ENCODE data around the gene SPON1. TPM values are rescaled to one million over a fixed set of nuclear protein-coding genes. Genes with fewer than 3 reads are reported as not detected.

Gene SPON1
- total and polyA plus RNA-seq, 2 experiments from 2014 or later = 2.9 to 6.4 TPM

DNA sequence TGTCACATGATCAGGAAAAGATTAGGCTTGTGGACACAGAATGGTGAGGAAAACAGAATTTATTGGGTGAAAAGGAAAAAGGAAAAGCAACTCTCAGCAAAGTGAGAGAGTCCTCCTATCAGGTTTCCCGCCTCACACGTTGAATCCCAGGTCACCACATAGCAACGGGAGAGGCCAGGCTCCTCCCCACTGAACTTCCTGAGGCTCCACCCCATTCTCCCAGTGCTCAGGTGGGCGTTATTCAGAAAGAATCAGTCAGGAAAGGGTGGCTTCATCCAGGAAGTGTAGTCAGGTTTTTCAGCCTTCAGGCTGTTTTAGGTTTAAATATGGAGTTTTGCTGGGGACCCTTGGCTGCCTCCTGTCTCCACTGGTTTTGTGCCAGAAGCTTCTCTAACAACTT lies 66.9 kb downstream of the SPON1 start:
- Mint-ChIP-seq H3K4me3 (no peak overlapping the region), H3K36me3 (ENCODE audit: low read depth) (no peaks in the 10 kb centered on the region), H3K27me3 (ENCODE audit: insufficient read depth, low read depth, poor library complexity) (peaks cover 3% of the 10 kb centered on the region), H3K27ac (no peak overlapping the region), H3K9me3 (no peaks in the 10 kb centered on the region), H3K4me1 (peaks cover 12% of the 10 kb centered on the region; the same call in 2 of the 3 replicates)
- no peak overlapping the region for H3K4me2 ChIP-seq
- no peaks in the 10 kb centered on the region for H3K36me3 ChIP-seq (ENCODE audit: insufficient read depth)
- no peak for TF ChIP-seq NANOG (IDR thresholded peaks at IDR 0.05; ENCODE audit: borderline replicate concordance)
- no peak for TF ChIP-seq JUNB (IDR thresholded peaks at IDR 0.05; ENCODE audit: unreplicated experiment)
- TF ChIP-seq ZNF331 (CRISPR knock-in tag; IDR thresholded peaks at IDR 0.05; ENCODE audit: low read depth) = no peak
- TF ChIP-seq POLR2AphosphoS5 (IDR thresholded peaks at IDR 0.05; ENCODE audit: low read depth) = no peak
- TF ChIP-seq CTCF (conservative IDR thresholded peaks at IDR 0.05; ENCODE audit: low read depth in 2 of 2) = no peak
- no peak for TF ChIP-seq REST (IDR thresholded peaks at IDR 0.05; ENCODE audit: unreplicated experiment)
- no peak for TF ChIP-seq CREB1 (CRISPR knock-in tag; IDR thresholded peaks at IDR 0.05; ENCODE audit: low read depth)
- TF ChIP-seq STAT1 (IDR thresholded peaks at IDR 0.05; ENCODE audit: unreplicated experiment) = no peak
- DNase-seq (ENCODE audit: low spot score) (peak; percentile 83), ATAC-seq (peak; percentile 95)
- no peaks in the 10 kb centered on the region for H3K27me3 ChIP-seq (ENCODE audit: insufficient read depth)
- no peaks in the 10 kb centered on the region for H3K79me2 ChIP-seq (replicated peaks; ENCODE audit: insufficient read depth)
- H3F3A ChIP-seq (replicated peaks; ENCODE audit: low read depth) = no peaks in the 10 kb centered on the region
- no peaks in the 10 kb centered on the region for H3K9me2 ChIP-seq (ENCODE audit: insufficient read depth)
- peak overlapping the region; percentile 0; the same call in 1 of the 2 replicates for H2AFZ ChIP-seq
- no peak overlapping the region for H3K27ac ChIP-seq (ENCODE audit: low read depth)
- H3K4me3 ChIP-seq = no peak overlapping the region
- H4K20me1 ChIP-seq (replicated peaks; ENCODE audit: insufficient read depth) = no peaks in the 10 kb centered on the region
- peaks cover 11% of the 10 kb centered on the region; the same call in 1 of the 2 replicates for H3K4me1 ChIP-seq (ENCODE audit: insufficient read depth)

DNA sequence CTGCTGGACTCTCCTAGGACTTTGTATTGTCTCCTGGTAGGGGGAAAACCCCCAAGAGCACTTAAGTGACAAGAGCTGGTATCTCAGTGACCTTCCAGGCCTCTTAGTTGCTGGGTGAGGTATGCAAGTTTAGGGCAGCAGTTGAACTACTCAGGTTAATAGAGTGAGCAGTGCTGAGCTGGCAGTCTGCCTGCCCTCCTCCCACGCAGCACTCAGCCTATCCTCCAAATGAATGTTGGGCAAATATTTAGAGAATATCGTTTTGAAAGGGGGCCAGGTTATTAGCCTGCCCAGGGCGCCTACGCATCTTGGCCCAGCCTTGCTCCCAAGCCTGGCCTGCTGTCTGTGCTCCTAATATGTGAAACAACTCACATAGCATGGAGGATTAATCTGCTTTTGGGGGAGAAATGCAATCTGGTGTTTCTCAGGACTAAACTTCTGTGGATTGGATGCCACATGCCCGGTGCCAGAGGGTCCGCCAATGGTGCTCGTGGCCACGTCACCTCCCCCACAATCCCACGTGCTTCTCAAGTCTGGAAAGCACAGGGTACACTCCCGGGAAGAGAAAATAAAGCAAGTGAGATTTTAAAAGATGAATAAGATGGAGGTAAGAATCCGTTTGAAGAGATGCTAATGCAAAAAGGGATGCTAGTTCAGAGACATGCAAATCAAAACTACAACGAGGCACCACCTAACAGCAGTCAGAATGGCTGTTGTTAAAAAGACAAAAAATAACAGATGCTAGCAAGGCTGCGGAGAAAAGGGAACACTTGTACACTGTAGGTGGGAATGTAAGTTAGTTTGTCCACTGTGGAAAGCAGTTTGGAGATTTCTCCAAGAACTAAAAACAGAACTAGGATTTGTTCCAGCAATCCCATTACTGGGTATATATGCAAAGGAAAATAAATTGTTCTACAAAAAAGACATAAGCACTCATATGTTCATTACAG lies 67.7 kb downstream of the SPON1 start:
- Histone ChIP-seq H3K4me1 (ENCODE audit: insufficient read depth) (peaks cover 11% of the 10 kb centered on the region; the same call in 1 of the 2 replicates), H3K27ac (ENCODE audit: low read depth) (no peak overlapping the region), H3K4me2 (no peak overlapping the region), H2AFZ (peak overlapping the region; percentile 0), H3K36me3 (ENCODE audit: insufficient read depth) (no peaks in the 10 kb centered on the region), H4K20me1 (replicated peaks; ENCODE audit: insufficient read depth) (no peaks in the 10 kb centered on the region), H3K79me2 (replicated peaks; ENCODE audit: insufficient read depth) (no peaks in the 10 kb centered on the region), H3F3A (replicated peaks; ENCODE audit: low read depth) (no peaks in the 10 kb centered on the region), H3K4me3 (no peak overlapping the region), H3K27me3 (ENCODE audit: insufficient read depth) (no peaks in the 10 kb centered on the region), H3K9me2 (ENCODE audit: insufficient read depth) (no peaks in the 10 kb centered on the region)
- Mint-ChIP-seq H3K4me1 (peaks cover 12% of the 10 kb centered on the region; the same call in 2 of the 3 replicates), H3K27ac (no peak overlapping the region), H3K4me3 (no peak overlapping the region), H3K27me3 (ENCODE audit: insufficient read depth, low read depth, poor library complexity) (peaks cover 3% of the 10 kb centered on the region), H3K36me3 (ENCODE audit: low read depth) (no peaks in the 10 kb centered on the region), H3K9me3 (no peaks in the 10 kb centered on the region)
- DNase-seq (ENCODE audit: low spot score) = no peak
- peak; percentile 50; the same call in 2 of the 3 replicates for ATAC-seq
- TF ChIP-seq STAT1 (IDR thresholded peaks at IDR 0.05; ENCODE audit: unreplicated experiment) = no peak
- TF ChIP-seq JUNB (IDR thresholded peaks at IDR 0.05; ENCODE audit: unreplicated experiment) = no peak
- no peak for TF ChIP-seq REST (IDR thresholded peaks at IDR 0.05; ENCODE audit: unreplicated experiment)
